B cell (primary cell): ENCODE results near the gene SLC7A6. TPM values are rescaled to one million over a fixed set of nuclear protein-coding genes. Genes with fewer than 3 reads are reported as not detected.

ENCODE experiments used
- ATAC-seq: fragments of 200-7000 bp; cut with Tn5 transposase; one replicate; pipeline ENCODE4 v1.10.0; 2021; ENCODE audit warnings: low read depth, mild to moderate bottlenecking, moderate number of reproducible peaks, moderate library complexity
- CTCF ChIA-PET: fragments of 350-600 bp; sonication (Branson Sonifier 250); formaldehyde crosslinking; loops from one replicate; lab custom pipeline; 2021; ENCODE audit warnings: antibody characterized with exemption, inconsistent platforms; lab: Charles Lee
- POLR2A ChIA-PET: fragments of 350-600 bp; sonication (Branson Sonifier 250); formaldehyde crosslinking; loops from one replicate; lab custom pipeline; 2021; ENCODE audit warnings: antibody characterized with exemption; lab: Charles Lee
- DNase-seq: peaks from one replicate; pipeline ENCODE4 v3.0.0; 2013
- H2AFZ ChIP-seq: 2 replicates; pipeline ENCODE4 v1.6.1; 2012; ENCODE audit warnings: mild to moderate bottlenecking, low read depth, low read length; ENCODE audit not compliant: insufficient read depth, poor library complexity, severe bottlenecking
- H3K27ac ChIP-seq, 2 donors: 1 replicate in 1 of 2; 2 replicates in 1 of 2; pipeline ENCODE4 v1.5.1; 2012 to 2013; ENCODE audit warnings: low read length in 2 of 2, mild to moderate bottlenecking in 2 of 2, moderate library complexity in 1 of 2
- H3K27me3 ChIP-seq, 4 experiments: fragments of 200-600 bp in 1 of 4; sonication (generic) in 1 of 4; replicated peaks in 1 of 4; 1 replicate in 2 of 4; 2 replicates in 2 of 4; pipeline versions ENCODE4 v1.6.1 to v1.7.0; 2013 to 2016; ENCODE audit warnings: low read length in 3 of 4, mild to moderate bottlenecking in 2 of 4, mixed read lengths in 1 of 4, moderate library complexity in 1 of 4; ENCODE audit not compliant: insufficient read depth in 4 of 4, control insufficient read depth in 3 of 4; ENCODE audit errors: control extremely low read depth in 1 of 4
- H3K36me3 ChIP-seq, 2 experiments: replicated peaks in 1 of 2; 1 replicate in 1 of 2; 2 replicates in 1 of 2; pipeline versions ENCODE4 v1.6.1 to v1.7.1; 2013; ENCODE audit warnings: low read length in 1 of 2; ENCODE audit not compliant: insufficient read depth in 2 of 2, control insufficient read depth in 1 of 2; ENCODE audit errors: control extremely low read depth in 1 of 2, extremely low read depth in 1 of 2
- H3K4me1 ChIP-seq, 2 donors: fragments of 200-600 bp in 1 of 2; sonication (generic) in 1 of 2; 1 replicate in 1 of 2; 2 replicates in 1 of 2; pipeline versions ENCODE4 v1.5.1 to v1.6.1; 2013 to 2017; ENCODE audit warnings: low read length in 2 of 2; ENCODE audit not compliant: control insufficient read depth in 2 of 2, insufficient read depth in 2 of 2
- H3K4me2 ChIP-seq: replicated peaks from 2 replicates; pipeline ENCODE3; 2012; ENCODE audit warnings: mild to moderate bottlenecking, low read depth, low read length; ENCODE audit not compliant: poor library complexity, severe bottlenecking
- H3K4me3 ChIP-seq, 5 experiments: fragments of 200-600 bp in 1 of 5; sonication (generic) in 1 of 5; 1 replicate in 3 of 5; 2 replicates in 2 of 5; pipeline versions ENCODE4 v1.5.1 to v1.7.0; 2011 to 2016; ENCODE audit warnings: low read length in 4 of 5, mild to moderate bottlenecking in 4 of 5, low read depth in 2 of 5, control low read depth in 1 of 5, moderate library complexity in 1 of 5; ENCODE audit not compliant: insufficient read depth in 1 of 5; ENCODE audit errors: control extremely low read depth in 1 of 5, extremely low read depth in 1 of 5
- H3K79me2 ChIP-seq: fragments of 200-600 bp; sonication (generic); one replicate; pipeline ENCODE4 v1.6.0; 2016; ENCODE audit warnings: low read length; ENCODE audit not compliant: control insufficient read depth, insufficient read depth
- H3K9ac ChIP-seq: fragments of 200-600 bp; sonication (generic); 2 replicates; pipeline ENCODE4 v1.6.1; 2017; ENCODE audit warnings: mild to moderate bottlenecking, low read length, moderate library complexity
- H3K9me3 ChIP-seq, 3 donors: one replicate each; pipeline versions ENCODE4 v1.6.1 to v1.7.1; 2013; ENCODE audit warnings: low read length in 2 of 3; ENCODE audit not compliant: control insufficient read depth in 2 of 3, insufficient read depth in 1 of 3; ENCODE audit errors: control extremely low read depth in 1 of 3
- H4K20me1 ChIP-seq: 2 replicates; pipeline ENCODE4 v1.6.0; 2012; ENCODE audit warnings: mild to moderate bottlenecking, low read length; ENCODE audit not compliant: insufficient read depth, control insufficient read depth, poor library complexity, severe bottlenecking
- H3K27ac Mint-ChIP-seq: one replicate; pipeline ENCODE4 v1.8.0; 2021; ENCODE audit warnings: mixed read lengths
- H3K27me3 Mint-ChIP-seq: one replicate; pipeline ENCODE4 v1.8.0; 2021; ENCODE audit warnings: mixed read lengths
- H3K4me1 Mint-ChIP-seq: one replicate; pipeline ENCODE4 v1.8.0; 2021; ENCODE audit warnings: mixed read lengths
- H3K4me3 Mint-ChIP-seq: one replicate; pipeline ENCODE4 v1.8.0; 2021; ENCODE audit warnings: mixed read lengths
- H3K9me3 Mint-ChIP-seq: one replicate; pipeline ENCODE4 v1.8.0; 2022; ENCODE audit warnings: mixed read lengths; ENCODE audit not compliant: insufficient read depth
- CTCF ChIP-seq: fragments of 200-600 bp; IDR thresholded peaks from one replicate; pipeline ENCODE4 v1.8.0; 2022; ENCODE audit warnings: antibody characterized with exemption, mild to moderate bottlenecking
- EZH2 ChIP-seq: IDR thresholded peaks from 2 replicates; pipeline ENCODE4 v1.6.1; 2012; ENCODE audit warnings: borderline replicate concordance, low read depth, mild to moderate bottlenecking, moderate library complexity, low read length; ENCODE audit not compliant: insufficient read depth, poor library complexity, severe bottlenecking
- WGBS: methylation state at CpG from one replicate; pipeline ENCODE4 v1.1.5; 2013; ENCODE audit warnings: missing lambda C conversion rate; ENCODE audit not compliant: insufficient coverage; 5-methylcytosine and 5-hydroxymethylcytosine counted together
- intact Hi-C: fragments of 100-400 bp; cut with micrococcal nuclease; formaldehyde crosslinking; loops from one replicate; pipeline ENCODE4 v1.10.0; 2022
- polyA plus RNA-seq: library from polyadenylated mRNA; depleted of rRNA; stranded (reverse); fragments of >200 nt; gene quantifications from 2 replicates; pipeline ENCODE4 v1.2.3, GENCODE V29; 2012
- total RNA-seq, 2 donors: library from RNA; stranded (reverse); fragments of 120-200 nt in 1 of 2; gene quantifications; 1 replicate in 1 of 2; 2 replicates in 1 of 2; pipeline versions ENCODE4 v1.2.3 to v1.2.4, GENCODE V29; 2013 to 2022

Gene SLC7A6
- total and polyA plus RNA-seq, 2 donors (not counting 1 experiment from before 2014, with no cell fraction given), result 73.8 to 85.1 TPM

GRCh38 chr16:68348639-68349445 is 84.5 kb downstream of the SLC7A6 start:
- intact Hi-C loops, result no loop called here
- no peak for DNase-seq
- no peaks in the 10 kb centered on the region for H3K27me3 ChIP-seq
- H3K9ac ChIP-seq, result no peak overlapping the region
- H3K36me3 ChIP-seq, result peaks cover 19 to 86% of the 10 kb centered on the region in 2 experiments
- H3K79me2 ChIP-seq, result no peaks in the 10 kb centered on the region
- H3K4me2 ChIP-seq, result no peak overlapping the region
- no peak for TF ChIP-seq EZH2
- TF ChIP-seq CTCF, result no peak
- no peaks in the 10 kb centered on the region for H3K9me3 ChIP-seq
- H3K9me3 Mint-ChIP-seq, result no peaks in the 10 kb centered on the region
- no peak overlapping the region for H2AFZ ChIP-seq
- no peak for ATAC-seq
- no peaks in the 10 kb centered on the region for H3K4me1 ChIP-seq
- ChIA-PET CTCF (interaction anchor here (0.9 kb wide), 1 partner anchor 20 kb away, joined by 4 read pairs; no protein-coding TSS in a partner anchor), POLR2A (interaction anchor here (0.7 kb wide), 1 partner anchor 79 kb away, joined by 12 read pairs; no protein-coding TSS in a partner anchor)
- no peaks in the 10 kb centered on the region for H3K27me3 Mint-ChIP-seq
- 97% methylated on average over 23 of the region's 27 CpGs for WGBS
- H3K27ac Mint-ChIP-seq, result no peak overlapping the region
- H3K4me3 ChIP-seq, result no peak overlapping the region
- no peak overlapping the region for H3K4me3 Mint-ChIP-seq
- H4K20me1 ChIP-seq, result no peaks in the 10 kb centered on the region
- no peaks in the 10 kb centered on the region for H3K4me1 Mint-ChIP-seq
- H3K27ac ChIP-seq, result no peak overlapping the region

- no peaks in the 10 kb centered on the region for H3K27me3 ChIP-seq
- WGBS, result over 99% methylated on average over 7 of the region's 10 CpGs
- POLR2A ChIA-PET, result no interaction called here
- DNase-seq (no peak), ATAC-seq (no peak)
- H3K9ac ChIP-seq, result no peak overlapping the region
- H3K36me3 ChIP-seq, result peaks cover 19 to 93% of the 10 kb centered on the region in 2 experiments
- H3K27ac ChIP-seq, result no peak overlapping the region
- no peak overlapping the region for H3K4me2 ChIP-seq
- Mint-ChIP-seq H3K9me3 (no peaks in the 10 kb centered on the region), H3K4me1 (no peaks in the 10 kb centered on the region), H3K4me3 (no peak overlapping the region), H3K27ac (no peak overlapping the region), H3K27me3 (no peaks in the 10 kb centered on the region)
- H3K4me1 ChIP-seq, result no peaks in the 10 kb centered on the region
- CTCF ChIA-PET, result interaction anchor here (0.6 kb wide), 1 partner anchor 500 kb away, joined by 5 read pairs; no protein-coding TSS in a partner anchor
- H3K79me2 ChIP-seq, result no peaks in the 10 kb centered on the region
- no peaks in the 10 kb centered on the region for H4K20me1 ChIP-seq
- TF ChIP-seq CTCF (no peak), EZH2 (no peak)
- H3K4me3 ChIP-seq, result no peak overlapping the region
- no peaks in the 10 kb centered on the region for H3K9me3 ChIP-seq
- H2AFZ ChIP-seq, result no peak overlapping the region
- intact Hi-C loops, result no loop called here
These were observed 85.6 kb downstream of the SLC7A6 start for GRCh38 chr16:68349838-68350410.
